Hypothalamus (tissue), 51 donors: ENCODE measurements around the gene CGAS.

ENCODE experiments used
- DNase-seq, 51 donors: peaks; one replicate each; lab custom pipeline; 2025; lab: John Stamatoyannopoulos, UW

CGAS gene

GRCh38 chr6:73452107-73452461 is at the start of gene CGAS:
Gene CGAS, minus strand, starts transcription at chr6:73452297. Its CDS starts 116 bp downstream, at chr6:73452181.
- peak in 47 of 51 donors; percentile 2 to 63 (median 35) for DNase-seq

DNA sequence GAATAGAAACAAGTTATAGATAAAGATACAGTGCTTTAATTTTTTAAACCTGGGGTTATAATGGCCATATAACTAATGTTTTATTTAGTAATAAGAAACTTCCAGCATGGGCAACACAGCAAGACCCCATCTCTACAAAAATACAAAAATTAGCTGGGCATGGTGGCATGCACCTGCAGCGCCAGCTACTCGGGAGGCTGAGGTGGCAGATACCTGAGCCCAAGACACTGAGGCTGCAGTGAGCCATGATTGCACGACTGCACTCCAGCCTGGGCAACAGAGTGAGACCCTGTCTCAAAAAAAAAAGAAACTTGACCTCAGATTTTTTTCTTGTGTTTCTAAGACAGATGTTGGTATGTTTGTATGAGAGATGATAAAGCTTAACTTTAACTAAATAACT is 45.8 kb upstream of the CGAS start:
- DNase-seq: no peak

DNA sequence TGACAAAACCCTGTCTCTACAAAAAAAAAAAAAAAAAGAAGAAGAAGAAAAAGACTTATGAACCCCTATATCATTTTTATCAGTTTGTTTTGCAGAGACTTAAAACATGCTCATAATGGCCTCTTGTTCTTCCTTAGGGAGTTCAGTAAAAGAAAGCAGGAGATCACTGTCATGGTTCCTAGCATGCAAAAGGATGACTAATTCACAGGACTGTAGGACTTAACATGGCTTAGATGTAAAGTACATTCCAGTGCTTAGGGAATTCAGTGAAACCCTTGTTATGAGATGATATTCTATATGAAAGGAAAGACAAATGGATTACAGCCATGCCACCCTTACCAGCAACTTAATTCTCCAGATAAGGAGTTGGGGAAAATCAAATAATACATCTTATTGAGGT is 39.3 kb upstream of the CGAS start:
- DNase-seq: no peak

DNA sequence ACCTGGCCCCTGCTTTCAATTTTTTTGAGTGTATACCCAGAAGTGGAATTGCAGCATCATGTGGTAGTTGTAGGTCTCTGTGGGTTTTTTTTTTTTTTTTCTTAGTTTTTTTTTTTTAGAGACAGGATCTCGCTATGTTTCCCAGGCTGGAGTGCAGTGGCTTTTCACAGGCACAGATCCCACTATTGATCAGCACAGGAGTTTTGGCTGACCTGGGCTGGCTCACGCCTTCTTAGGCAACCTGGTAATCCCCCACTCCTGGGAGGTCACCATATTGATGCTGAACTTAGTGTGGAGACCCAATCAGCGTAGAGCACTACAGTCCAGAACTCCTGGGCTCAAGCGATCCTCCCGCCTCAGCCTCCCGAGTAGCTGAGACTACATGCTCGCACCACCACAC is 35.4 kb upstream of the CGAS start:
- no peak for DNase-seq

DNA sequence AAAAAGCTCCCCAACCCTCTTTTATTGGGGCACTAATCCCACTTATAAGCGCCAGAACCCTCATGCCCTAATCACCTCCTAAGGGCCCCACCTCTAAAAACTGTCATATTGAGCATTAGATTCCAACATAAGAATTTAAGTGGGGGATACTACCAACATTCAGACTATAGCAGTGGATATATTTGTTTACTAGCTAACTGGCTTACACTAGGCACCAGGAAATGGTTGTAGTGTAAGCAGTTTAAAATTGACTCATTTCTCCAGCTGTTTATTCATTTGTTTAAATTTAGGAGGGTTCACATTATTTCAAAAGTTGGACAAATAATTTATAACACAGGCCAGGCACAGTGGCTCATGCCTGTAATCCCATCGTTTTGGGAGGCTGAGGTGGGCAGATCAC is 32.3 kb upstream of the CGAS start:
- no peak for DNase-seq

- no peak for DNase-seq
Measured at GRCh38 chr6:73481969-73482368, 29.9 kb upstream of the CGAS start.

GRCh38 chr6:73477407-73477806 is 25.3 kb upstream of the CGAS start:
- DNase-seq: no peak

- DNase-seq: no peak
Measured at GRCh38 chr6:73476723-73477122, 24.6 kb upstream of the CGAS start.

DNA sequence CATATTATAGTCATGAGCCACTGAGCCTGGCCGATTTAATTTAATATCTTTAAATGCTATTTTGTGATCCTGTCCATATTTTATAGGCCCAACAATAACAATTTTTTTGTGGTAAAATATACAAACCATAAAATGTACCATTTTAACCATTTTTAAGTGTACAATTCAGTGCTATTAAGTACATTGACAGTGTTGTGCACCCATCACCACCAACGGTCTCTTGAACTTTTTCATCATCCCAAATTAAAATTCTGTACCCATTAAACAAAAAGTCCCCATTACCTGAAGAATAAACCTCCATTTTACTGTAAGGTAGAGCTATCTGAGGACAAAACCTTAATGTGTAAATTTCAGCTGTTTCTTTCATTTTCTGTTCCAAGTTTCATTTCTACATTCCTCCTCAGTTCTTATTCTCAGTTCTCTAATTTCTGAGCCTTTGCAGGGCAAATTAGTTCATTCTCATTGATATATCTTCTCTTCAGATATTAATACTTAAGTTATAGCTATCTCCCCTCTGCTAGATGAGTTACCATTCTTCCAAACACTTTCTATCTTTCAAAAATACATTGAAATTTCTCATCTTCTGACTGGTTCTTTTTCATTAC is 19.7 kb upstream of the CGAS start:
- DNase-seq: no peak

- DNase-seq: peak; percentile 16 to 92 (median 76)
Measured at GRCh38 chr6:73461537-73462350, 9.6 kb upstream of the CGAS start, which contains the start of gene MTO1. Gene MTO1, plus strand, starts transcription at chr6:73461737. Its CDS starts 118 bp downstream, at chr6:73461855.

- peak in 34 of 51 donors; percentile 0 to 59 (median 22) for DNase-seq
Measured at GRCh38 chr6:73460056-73460455, 8.0 kb upstream of the CGAS start.

DNA sequence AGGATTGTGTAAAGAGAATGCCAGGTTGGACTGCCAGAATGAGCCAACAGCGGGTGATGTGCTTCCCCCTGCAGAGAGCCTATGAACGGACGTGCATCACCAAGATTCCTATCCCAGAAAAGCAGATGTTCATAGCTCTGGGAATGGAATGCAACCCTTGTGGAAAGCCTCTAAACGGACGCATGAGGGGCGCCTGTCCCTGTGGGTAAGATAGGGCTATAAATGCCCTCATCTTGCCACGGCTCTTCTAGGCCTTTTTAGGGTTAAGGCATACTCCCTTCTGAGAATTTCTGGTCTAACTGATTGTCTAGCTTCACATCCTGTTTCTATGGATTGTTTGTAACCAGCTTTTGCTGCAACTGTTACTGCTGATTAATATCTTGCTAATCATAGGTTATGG is 7.4 kb upstream of the CGAS start:
- DNase-seq: peak in 2 of 51 donors; percentile 1 to 2

DNA sequence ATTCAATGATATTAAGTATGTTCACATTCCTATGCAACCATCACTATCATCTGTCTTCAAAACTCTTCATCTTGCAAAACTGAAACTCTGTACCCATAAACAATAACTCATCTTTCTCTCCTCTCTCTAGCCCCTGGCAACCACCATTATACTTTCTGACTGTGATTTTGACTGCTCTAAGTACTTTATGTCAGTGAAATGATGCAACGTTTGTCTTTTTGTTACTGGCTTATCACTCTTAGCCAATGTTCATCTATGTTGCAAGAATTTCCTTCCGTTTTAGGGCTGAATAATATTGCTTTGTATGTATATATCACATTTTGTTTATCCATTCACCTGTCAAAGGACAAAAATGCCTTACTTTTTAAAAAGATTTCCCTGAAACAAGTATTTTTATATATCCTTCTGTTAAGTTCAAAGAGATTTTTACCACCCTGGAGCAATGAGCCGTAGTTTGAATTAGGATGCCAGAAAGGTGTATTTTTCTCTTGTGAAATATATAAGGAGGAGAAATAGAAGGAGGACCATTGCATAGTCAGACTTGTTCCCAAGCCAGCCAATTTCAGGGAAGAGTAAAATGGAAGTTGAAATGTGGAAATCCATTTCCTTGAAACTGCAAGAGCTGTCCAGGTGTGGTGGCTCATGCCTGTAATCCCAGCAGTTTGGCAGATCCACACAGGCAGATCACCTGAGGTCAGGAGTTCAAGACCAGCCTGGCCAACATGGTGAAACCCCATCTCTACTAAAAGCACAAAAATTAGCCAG is 4.0 kb upstream of the CGAS start:
- no peak for DNase-seq

GRCh38 chr6:73451223-73452106 is 632 bp downstream of the CGAS start:
- DNase-seq: peak in 28 of 51 donors; percentile 1 to 61 (median 28)

DNA sequence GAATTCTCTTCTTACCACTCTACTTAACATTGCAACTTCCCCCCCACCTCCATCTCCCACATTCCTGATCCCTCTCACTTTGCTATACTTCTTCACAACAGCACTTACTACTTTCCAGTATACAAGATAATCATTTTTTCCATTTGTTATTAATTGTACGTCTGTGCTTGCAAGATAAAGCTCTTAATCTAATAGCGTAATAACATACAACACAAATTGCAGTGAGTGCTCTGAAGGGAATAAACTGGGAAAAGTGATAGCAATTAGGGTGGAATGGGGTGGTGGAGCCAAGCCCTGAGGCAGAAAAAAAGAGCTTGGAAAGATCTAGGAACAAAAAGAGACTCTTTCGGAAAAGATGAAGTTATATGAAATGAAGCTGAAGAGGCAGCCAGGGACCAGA is 8.5 kb downstream of the CGAS start:
- no peak for DNase-seq

- DNase-seq: no peak
Measured at GRCh38 chr6:73435236-73435635, 16.9 kb downstream of the CGAS start.

- DNase-seq: no peak
Measured at GRCh38 chr6:73421534-73421933, 30.6 kb downstream of the CGAS start.

DNA sequence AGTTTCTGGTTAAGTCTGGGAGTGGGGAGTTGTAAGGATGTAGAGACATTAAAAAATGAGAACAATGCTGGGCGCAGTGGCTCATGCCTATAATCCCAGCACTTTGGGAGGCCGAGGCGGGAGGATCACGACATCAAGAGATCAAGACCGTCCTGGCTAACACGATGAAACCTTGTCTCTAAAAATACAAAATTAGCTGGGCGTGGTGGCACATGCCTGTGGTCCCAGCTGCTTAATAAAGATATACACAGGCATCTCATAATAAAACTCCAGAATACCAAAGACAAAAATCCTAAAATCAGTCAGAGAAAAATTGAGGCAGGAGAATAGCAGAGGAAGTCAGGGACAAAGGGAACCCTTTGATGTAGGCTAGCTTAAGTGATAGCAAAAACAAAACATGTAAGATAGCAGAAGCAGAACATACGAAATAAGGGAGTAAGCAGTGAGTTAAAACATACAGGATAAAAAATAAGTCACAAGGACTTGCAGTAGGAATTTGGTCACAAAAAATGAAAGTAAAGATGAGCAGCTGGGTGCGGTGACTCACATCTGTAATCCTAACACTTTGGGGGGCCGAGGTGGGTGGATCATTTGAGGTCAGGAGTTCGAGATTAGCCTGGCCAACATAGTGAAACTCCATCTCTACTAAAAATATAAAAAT is 33.9 kb downstream of the CGAS start:
- no peak for DNase-seq

DNA sequence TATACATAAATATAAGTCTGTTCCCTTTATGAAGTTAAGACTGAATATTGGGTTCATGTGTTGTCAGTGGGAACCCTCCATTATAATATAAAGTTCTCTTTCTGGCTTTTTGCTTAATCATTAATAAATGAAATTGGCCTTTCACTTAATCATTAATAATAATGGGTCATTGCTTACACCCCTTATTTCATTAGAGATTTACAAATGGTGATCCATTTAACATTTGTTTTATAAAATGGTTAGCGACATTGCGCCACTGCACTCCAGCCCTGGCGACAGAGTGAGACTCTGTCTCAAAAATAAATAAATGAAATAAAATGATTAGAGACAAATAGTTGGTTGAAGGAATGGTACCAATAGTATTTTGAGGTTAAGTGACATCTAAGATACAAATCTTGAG is 39.0 kb downstream of the CGAS start:
- no peak for DNase-seq

DNA sequence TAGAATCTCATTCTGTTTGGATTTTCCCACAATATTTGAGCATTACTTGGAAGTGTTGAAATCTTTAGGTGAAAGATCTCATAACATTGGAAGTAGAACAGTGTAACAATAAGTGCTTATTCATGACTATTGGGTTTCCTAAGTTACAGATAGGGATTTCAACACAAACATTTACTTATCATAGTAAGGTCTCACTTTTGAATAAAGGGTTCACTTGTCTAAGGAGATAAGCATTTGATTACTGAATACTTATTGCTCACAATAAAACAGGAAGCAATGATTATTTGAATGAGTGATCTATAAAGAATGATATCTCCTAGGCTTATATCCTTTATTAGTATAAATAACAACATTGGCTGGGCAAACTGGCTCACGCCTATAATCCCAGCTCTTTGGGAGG is 42.7 kb downstream of the CGAS start:
- no peak for DNase-seq
